ENCODE results near the gene MARK1.

GRCh38 chr1:220701974-220702373 is 174.0 kb downstream of the MARK1 start:
- no peak for TF ChIP-seq POLR2A (IDR thresholded peaks at IDR 0.05)
- no peak for TF ChIP-seq CTCF (IDR thresholded peaks at IDR 0.05 in 4 of 5, conservative IDR thresholded peaks at IDR 0.05 in 1 of 5)
